ENCODE results near the gene PGBD5.
"Not testable (repeated sequence)": the region's sequence is repeated elsewhere in the genome, so short reads cannot be mapped to it uniquely, and the experiment has no call there.

The PGBD5 gene

DNA sequence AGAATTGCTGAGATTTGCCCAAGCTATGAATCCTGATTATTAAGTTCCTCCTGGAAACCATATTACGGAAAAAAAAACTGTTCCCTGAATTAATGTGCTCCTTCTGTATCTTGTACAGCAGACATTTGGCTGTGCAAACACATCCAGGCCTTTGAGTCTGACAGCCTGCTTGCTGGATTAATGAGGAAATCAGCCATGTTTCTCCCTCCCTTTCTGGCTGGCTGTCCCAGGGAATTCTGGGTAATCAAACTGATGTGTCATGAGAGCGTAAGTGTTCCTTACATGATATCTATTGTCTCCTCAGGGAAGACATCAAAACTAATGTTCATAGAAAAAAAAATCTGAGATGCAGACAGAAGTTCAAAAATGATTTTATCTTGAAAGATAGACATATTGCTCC lies 18.8 kb downstream of the PGBD5 start:
- WGBS (ENCODE audit: insufficient coverage), result 60% methylated on average over 1 of the region's 2 CpGs
- no peak for DNase-seq
- H3K27ac ChIP-seq (ENCODE audit: insufficient read depth in 1 of 2, low read depth in 1 of 2, low read length in 2 of 2, poor library complexity in 1 of 2, severe bottlenecking in 2 of 2), result no peak overlapping the region
- CTCF ChIA-PET, result no interaction called here
- H3K36me3 ChIP-seq (ENCODE audit: control insufficient read depth in 4 of 4, insufficient read depth in 4 of 4, low read length in 3 of 4), result no peaks in the 10 kb centered on the region
- H3K4me1 ChIP-seq (ENCODE audit: control extremely low read depth in 1 of 4, control insufficient read depth in 4 of 4, insufficient read depth in 4 of 4, low read length in 3 of 4), result no peaks in the 10 kb centered on the region
- peaks cover 0 to 4% (median 0%) of the 10 kb centered on the region in 5 experiments for H3K9me3 ChIP-seq (ENCODE audit: control extremely low read depth in 1 of 5, control insufficient read depth in 4 of 5, insufficient read depth in 2 of 5, low read depth in 1 of 5, low read length in 4 of 5)
- POLR2A ChIA-PET, result no interaction called here
- no peak overlapping the region for H3K4me3 ChIP-seq (ENCODE audit: control insufficient read depth in 1 of 7, extremely low read depth in 1 of 7, insufficient read depth in 4 of 7, low read depth in 2 of 7, low read length in 6 of 7)
- H3K27me3 ChIP-seq (replicated peaks in 2 of 5; ENCODE audit: control insufficient read depth in 4 of 5, insufficient read depth in 5 of 5, low read length in 4 of 5), result peaks cover 0 to 2% (median 0%) of the 10 kb centered on the region in 5 experiments

DNA sequence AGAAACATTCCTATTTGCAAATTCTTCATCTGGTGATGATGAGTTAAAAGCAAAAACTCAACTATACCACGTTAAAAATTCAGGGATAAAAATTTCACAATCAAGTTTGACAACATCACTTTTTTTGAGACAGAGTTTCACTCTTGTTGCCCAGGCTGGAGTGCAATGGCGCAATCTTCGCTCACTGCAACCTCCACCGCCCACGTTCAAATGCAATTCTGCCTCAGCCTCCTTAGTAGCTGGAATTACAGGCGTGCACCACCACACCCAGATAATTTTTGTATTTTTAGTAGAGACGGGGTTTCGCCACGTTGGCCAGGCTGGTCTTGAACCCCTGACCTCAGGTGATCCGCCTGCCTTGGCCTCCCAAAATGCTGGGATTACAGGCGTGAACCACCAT lies 19.4 kb downstream of the PGBD5 start:
- H3K27me3 ChIP-seq (replicated peaks in 2 of 5; ENCODE audit: control insufficient read depth in 4 of 5, insufficient read depth in 5 of 5, low read length in 4 of 5); DNase-seq; H3K4me3 ChIP-seq (ENCODE audit: control insufficient read depth in 1 of 7, extremely low read depth in 1 of 7, insufficient read depth in 4 of 7, low read depth in 2 of 7, low read length in 6 of 7); H3K36me3 ChIP-seq (ENCODE audit: control insufficient read depth in 4 of 4, insufficient read depth in 4 of 4, low read length in 3 of 4); POLR2A ChIA-PET; H3K9me3 ChIP-seq (ENCODE audit: control extremely low read depth in 1 of 5, control insufficient read depth in 4 of 5, insufficient read depth in 2 of 5, low read depth in 1 of 5, low read length in 4 of 5); H3K27ac ChIP-seq (ENCODE audit: insufficient read depth in 1 of 2, low read depth in 1 of 2, low read length in 2 of 2, poor library complexity in 1 of 2, severe bottlenecking in 2 of 2); CTCF ChIA-PET; H3K4me1 ChIP-seq (ENCODE audit: control extremely low read depth in 1 of 4, control insufficient read depth in 4 of 4, insufficient read depth in 4 of 4, low read length in 3 of 4): not testable (repeated sequence)
- 90% methylated on average over 6 of the region's 11 CpGs for WGBS (ENCODE audit: insufficient coverage)

DNA sequence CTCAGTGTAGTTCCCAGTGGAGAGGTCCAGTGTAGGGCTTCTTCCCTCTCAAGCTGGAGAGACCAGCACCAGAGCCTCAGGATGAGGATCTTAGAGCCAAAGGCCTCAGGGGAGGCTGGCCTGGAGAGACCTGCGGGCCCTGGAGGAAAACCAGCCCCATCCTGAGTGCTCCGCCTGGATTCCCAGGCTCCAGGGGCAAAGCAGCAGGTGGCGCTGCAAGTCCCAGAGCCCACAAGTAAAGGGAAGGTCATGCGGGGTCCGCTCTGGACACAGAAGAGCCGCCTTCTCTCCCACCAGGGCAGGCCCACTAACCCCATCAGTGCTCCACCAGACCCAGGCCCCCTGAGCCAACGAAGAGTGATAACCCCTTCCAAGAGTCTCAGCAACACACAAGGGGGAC lies 22.7 kb downstream of the PGBD5 start:
- Histone ChIP-seq H3K4me1 (ENCODE audit: control extremely low read depth in 1 of 4, control insufficient read depth in 4 of 4, insufficient read depth in 4 of 4, low read length in 3 of 4) (no peaks in the 10 kb centered on the region), H3K9me3 (ENCODE audit: control extremely low read depth in 1 of 5, control insufficient read depth in 4 of 5, insufficient read depth in 2 of 5, low read depth in 1 of 5, low read length in 4 of 5) (no peaks in the 10 kb centered on the region), H3K4me3 (ENCODE audit: control insufficient read depth in 1 of 7, extremely low read depth in 1 of 7, insufficient read depth in 4 of 7, low read depth in 2 of 7, low read length in 6 of 7) (no peak overlapping the region), H3K36me3 (ENCODE audit: control insufficient read depth in 4 of 4, insufficient read depth in 4 of 4, low read length in 3 of 4) (no peaks in the 10 kb centered on the region), H3K27me3 (replicated peaks in 2 of 5; ENCODE audit: control insufficient read depth in 4 of 5, insufficient read depth in 5 of 5, low read length in 4 of 5) (no peaks in the 10 kb centered on the region), H3K27ac (ENCODE audit: insufficient read depth in 1 of 2, low read depth in 1 of 2, low read length in 2 of 2, poor library complexity in 1 of 2, severe bottlenecking in 2 of 2) (no peak overlapping the region)
- ChIA-PET CTCF (no interaction called here), POLR2A (no interaction called here)
- no peak for DNase-seq
- WGBS (ENCODE audit: insufficient coverage), result 96% methylated on average over 5 of the region's 7 CpGs

DNA sequence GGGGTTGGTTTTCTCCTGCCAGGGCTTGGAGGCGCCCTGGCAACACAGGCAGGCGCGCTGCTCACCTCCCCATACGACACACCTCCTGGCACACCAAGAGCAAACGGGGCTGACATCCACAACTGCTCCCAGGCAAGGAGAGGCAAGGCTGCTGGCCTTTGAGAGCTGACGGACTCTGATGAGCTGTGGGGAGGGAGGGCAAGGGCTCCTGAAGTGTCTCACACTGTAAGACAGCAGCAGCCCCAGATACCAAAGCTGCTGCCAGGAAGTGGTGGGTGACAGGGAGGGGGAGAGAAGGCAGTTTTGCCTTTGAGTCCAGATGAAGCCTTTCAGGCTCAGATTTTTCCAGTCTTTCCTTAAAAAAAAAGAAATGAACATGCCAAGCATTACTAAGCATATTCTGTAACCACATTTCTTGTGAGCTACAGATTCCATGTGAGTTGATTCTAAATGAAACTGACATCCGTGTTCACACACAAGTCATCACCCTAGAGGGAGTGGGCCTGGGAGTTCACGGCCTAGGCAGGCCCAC lies 24.3 kb downstream of the PGBD5 start:
- ChIA-PET CTCF (no interaction called here), POLR2A (no interaction called here)
- DNase-seq, result no peak
- 90% methylated on average over 7 of the region's 8 CpGs for WGBS (ENCODE audit: insufficient coverage)
- H3K9me3 ChIP-seq (ENCODE audit: control extremely low read depth in 1 of 5, control insufficient read depth in 4 of 5, insufficient read depth in 2 of 5, low read depth in 1 of 5, low read length in 4 of 5), result no peaks in the 10 kb centered on the region
- H3K27me3 ChIP-seq (replicated peaks in 2 of 5; ENCODE audit: control insufficient read depth in 4 of 5, insufficient read depth in 5 of 5, low read length in 4 of 5), result no peaks in the 10 kb centered on the region
- H3K4me3 ChIP-seq (ENCODE audit: control insufficient read depth in 1 of 7, extremely low read depth in 1 of 7, insufficient read depth in 4 of 7, low read depth in 2 of 7, low read length in 6 of 7), result no peak overlapping the region
- no peaks in the 10 kb centered on the region for H3K36me3 ChIP-seq (ENCODE audit: control insufficient read depth in 4 of 4, insufficient read depth in 4 of 4, low read length in 3 of 4)
- no peaks in the 10 kb centered on the region for H3K4me1 ChIP-seq (ENCODE audit: control extremely low read depth in 1 of 4, control insufficient read depth in 4 of 4, insufficient read depth in 4 of 4, low read length in 3 of 4)
- H3K27ac ChIP-seq (ENCODE audit: insufficient read depth in 1 of 2, low read depth in 1 of 2, low read length in 2 of 2, poor library complexity in 1 of 2, severe bottlenecking in 2 of 2), result no peak overlapping the region

DNA sequence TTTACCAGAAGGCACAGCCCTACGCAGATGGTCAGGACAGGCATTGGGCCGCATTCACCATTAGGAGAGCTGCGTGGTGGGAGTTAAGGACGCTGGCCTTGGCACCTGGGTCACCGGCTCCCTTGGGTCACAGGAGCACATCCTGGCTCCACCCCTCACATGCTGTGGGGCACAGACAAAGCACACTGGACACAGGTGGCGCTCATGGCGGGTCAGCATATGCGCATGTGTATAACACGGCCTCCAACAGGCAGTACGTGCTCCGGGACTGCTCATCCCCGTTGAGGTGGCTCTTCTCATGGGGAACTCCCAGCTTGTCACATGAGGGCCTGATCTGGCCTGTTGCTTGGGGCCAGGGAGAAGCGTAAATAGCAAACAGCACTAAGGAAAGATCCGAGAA lies 25.0 kb downstream of the PGBD5 start:
- H3K36me3 ChIP-seq (ENCODE audit: control insufficient read depth in 4 of 4, insufficient read depth in 4 of 4, low read length in 3 of 4), result no peaks in the 10 kb centered on the region
- no peak overlapping the region for H3K4me3 ChIP-seq (ENCODE audit: control insufficient read depth in 1 of 7, extremely low read depth in 1 of 7, insufficient read depth in 4 of 7, low read depth in 2 of 7, low read length in 6 of 7)
- H3K27ac ChIP-seq (ENCODE audit: insufficient read depth in 1 of 2, low read depth in 1 of 2, low read length in 2 of 2, poor library complexity in 1 of 2, severe bottlenecking in 2 of 2), result no peak overlapping the region
- 95% methylated on average over 13 of the region's 14 CpGs for WGBS (ENCODE audit: insufficient coverage)
- POLR2A ChIA-PET, result no interaction called here
- DNase-seq, result no peak
- H3K4me1 ChIP-seq (ENCODE audit: control extremely low read depth in 1 of 4, control insufficient read depth in 4 of 4, insufficient read depth in 4 of 4, low read length in 3 of 4), result no peaks in the 10 kb centered on the region
- CTCF ChIA-PET, result no interaction called here
- no peaks in the 10 kb centered on the region for H3K9me3 ChIP-seq (ENCODE audit: control extremely low read depth in 1 of 5, control insufficient read depth in 4 of 5, insufficient read depth in 2 of 5, low read depth in 1 of 5, low read length in 4 of 5)
- no peaks in the 10 kb centered on the region for H3K27me3 ChIP-seq (replicated peaks in 2 of 5; ENCODE audit: control insufficient read depth in 4 of 5, insufficient read depth in 5 of 5, low read length in 4 of 5)

DNA sequence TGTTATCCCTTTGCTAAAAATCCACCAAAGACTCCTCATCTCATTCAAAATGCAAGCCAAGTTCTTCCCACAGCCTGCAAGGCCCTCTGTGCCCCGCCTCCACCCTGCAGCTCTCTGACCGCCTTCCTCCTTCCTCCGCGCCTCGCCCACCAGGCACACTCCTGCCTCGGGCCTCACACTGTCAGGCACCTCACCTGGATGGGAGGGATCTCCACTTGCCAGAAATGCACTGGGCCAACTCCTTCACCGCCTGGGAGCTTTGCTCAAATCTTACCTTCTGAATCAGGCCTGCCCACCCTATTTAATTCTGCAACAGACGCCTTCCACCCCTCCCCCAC lies 26.2 kb downstream of the PGBD5 start:
- H3K9me3 ChIP-seq (ENCODE audit: control extremely low read depth in 1 of 5, control insufficient read depth in 4 of 5, insufficient read depth in 2 of 5, low read depth in 1 of 5, low read length in 4 of 5), result no peaks in the 10 kb centered on the region
- WGBS (ENCODE audit: insufficient coverage), result 90% methylated on average over 8 of the region's 8 CpGs
- no peaks in the 10 kb centered on the region for H3K36me3 ChIP-seq (ENCODE audit: control insufficient read depth in 4 of 4, insufficient read depth in 4 of 4, low read length in 3 of 4)
- H3K4me1 ChIP-seq (ENCODE audit: control extremely low read depth in 1 of 4, control insufficient read depth in 4 of 4, insufficient read depth in 4 of 4, low read length in 3 of 4), result no peaks in the 10 kb centered on the region
- DNase-seq, result no peak
- no peaks in the 10 kb centered on the region for H3K27me3 ChIP-seq (replicated peaks in 2 of 5; ENCODE audit: control insufficient read depth in 4 of 5, insufficient read depth in 5 of 5, low read length in 4 of 5)
- H3K27ac ChIP-seq (ENCODE audit: insufficient read depth in 1 of 2, low read depth in 1 of 2, low read length in 2 of 2, poor library complexity in 1 of 2, severe bottlenecking in 2 of 2), result no peak overlapping the region
- ChIA-PET CTCF (no interaction called here), POLR2A (no interaction called here)
- no peak overlapping the region for H3K4me3 ChIP-seq (ENCODE audit: control insufficient read depth in 1 of 7, extremely low read depth in 1 of 7, insufficient read depth in 4 of 7, low read depth in 2 of 7, low read length in 6 of 7)

DNA sequence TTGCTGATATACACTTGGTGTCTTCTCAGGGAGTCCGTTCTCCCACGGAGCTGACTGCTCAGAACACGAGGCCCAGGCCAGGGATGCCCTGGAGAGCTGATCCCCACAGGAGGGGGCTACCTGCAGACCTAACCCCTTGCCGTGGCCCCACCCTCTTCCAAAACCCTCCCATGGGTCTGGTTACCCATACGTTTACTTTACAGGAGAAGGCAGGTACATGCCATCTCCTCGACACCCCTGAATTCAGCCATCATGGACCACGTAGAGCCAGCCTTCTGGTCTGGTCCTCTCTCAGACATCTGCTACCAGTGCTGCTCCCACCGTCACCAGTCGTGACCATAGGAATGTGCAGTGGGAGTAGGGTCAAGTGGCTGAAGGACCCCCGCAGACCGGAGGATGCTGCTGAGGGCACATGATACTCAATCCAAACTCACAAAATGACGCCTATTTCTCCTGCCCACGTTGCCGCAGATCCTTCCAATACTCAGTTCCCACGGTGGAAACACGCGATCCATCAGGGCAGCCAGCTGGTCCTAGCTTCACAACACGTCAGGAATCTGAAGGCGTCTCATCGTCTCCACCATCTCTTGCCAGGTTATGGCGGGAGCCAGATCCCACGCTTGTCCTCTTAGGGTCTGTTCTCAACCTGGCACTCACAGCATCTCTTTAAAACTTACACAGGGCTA lies 26.7 kb downstream of the PGBD5 start:
- no peaks in the 10 kb centered on the region for H3K9me3 ChIP-seq (ENCODE audit: control extremely low read depth in 1 of 5, control insufficient read depth in 4 of 5, insufficient read depth in 2 of 5, low read depth in 1 of 5, low read length in 4 of 5)
- no peaks in the 10 kb centered on the region for H3K27me3 ChIP-seq (replicated peaks in 2 of 5; ENCODE audit: control insufficient read depth in 4 of 5, insufficient read depth in 5 of 5, low read length in 4 of 5)
- no peaks in the 10 kb centered on the region for H3K4me1 ChIP-seq (ENCODE audit: control extremely low read depth in 1 of 4, control insufficient read depth in 4 of 4, insufficient read depth in 4 of 4, low read length in 3 of 4)
- no peak for DNase-seq
- CTCF ChIA-PET, result no interaction called here
- H3K36me3 ChIP-seq (ENCODE audit: control insufficient read depth in 4 of 4, insufficient read depth in 4 of 4, low read length in 3 of 4), result no peaks in the 10 kb centered on the region
- POLR2A ChIA-PET, result no interaction called here
- WGBS (ENCODE audit: insufficient coverage), result 96% methylated on average over 19 of the region's 22 CpGs
- no peak overlapping the region for H3K27ac ChIP-seq (ENCODE audit: insufficient read depth in 1 of 2, low read depth in 1 of 2, low read length in 2 of 2, poor library complexity in 1 of 2, severe bottlenecking in 2 of 2)
- H3K4me3 ChIP-seq (ENCODE audit: control insufficient read depth in 1 of 7, extremely low read depth in 1 of 7, insufficient read depth in 4 of 7, low read depth in 2 of 7, low read length in 6 of 7), result no peak overlapping the region
